ENCODE measurements around the gene GPC5. TPM values are rescaled to one million over a fixed set of nuclear protein-coding genes. Genes with fewer than 3 reads are reported as not detected.

Gene GPC5
- total RNA-seq, 4 donors from 2014 or later: 0.74 to 1.1 TPM; not detected in 2

GRCh38 chr13:91709180-91709579 is 310.8 kb downstream of the GPC5 start:
- no peak for TF ChIP-seq CTCF (IDR thresholded peaks at IDR 0.05)
- DNase-seq (ENCODE audit: low spot score): no peak
- no peak for ATAC-seq (ENCODE audit: low FRiP score)

GRCh38 chr13:91710733-91711132 is 312.3 kb downstream of the GPC5 start:
- ATAC-seq (ENCODE audit: low FRiP score) (no peak), DNase-seq (ENCODE audit: low spot score) (no peak)
- TF ChIP-seq CTCF (IDR thresholded peaks at IDR 0.05): no peak

- no peak for TF ChIP-seq CTCF (IDR thresholded peaks at IDR 0.05)
- no peak for DNase-seq (ENCODE audit: low spot score)
- no peak for ATAC-seq (ENCODE audit: low FRiP score)
These were observed 316.4 kb downstream of the GPC5 start for GRCh38 chr13:91714855-91715254.

- ATAC-seq (ENCODE audit: low FRiP score) (no peak), DNase-seq (ENCODE audit: low spot score) (no peak)
- no peak for TF ChIP-seq CTCF (IDR thresholded peaks at IDR 0.05)
These were observed 318.1 kb downstream of the GPC5 start for GRCh38 chr13:91716436-91717065.

GRCh38 chr13:91719033-91719432 is 320.6 kb downstream of the GPC5 start:
- no peak for DNase-seq (ENCODE audit: low spot score)
- no peak for TF ChIP-seq CTCF (IDR thresholded peaks at IDR 0.05)
- no peak for ATAC-seq (ENCODE audit: low FRiP score)

GRCh38 chr13:91721413-91721812 is 323.0 kb downstream of the GPC5 start:
- ATAC-seq (ENCODE audit: low FRiP score) (no peak), DNase-seq (ENCODE audit: low spot score) (no peak)
- no peak for TF ChIP-seq CTCF (IDR thresholded peaks at IDR 0.05)

GRCh38 chr13:91722267-91722884 is 324.0 kb downstream of the GPC5 start:
- TF ChIP-seq CTCF (IDR thresholded peaks at IDR 0.05): no peak
- DNase-seq (ENCODE audit: low spot score) (no peak), ATAC-seq (ENCODE audit: low FRiP score) (no peak)
